Measurements from ENCODE around the gene DGLUCY. TPM values are rescaled to one million over a fixed set of nuclear protein-coding genes. Genes with fewer than 3 reads are reported as not detected.

The DGLUCY gene
- polyA plus RNA-seq, 3 donors: 54.9 to 88.4 (median 66.0) TPM

- Mint-ChIP-seq H3K9me3 (no peaks in the 10 kb centered on the region), H3K27ac (peak overlapping the region in 2 of 7 donors; percentile 41 to 73), H3K4me3 (no peak overlapping the region), H3K27me3 (ENCODE audit: low read depth in 3 of 3) (peaks cover 0 to 2% (median 0%) of the 10 kb centered on the region in 3 donors), H3K4me1 (no peaks in the 10 kb centered on the region), H3K36me3 (peaks cover 81 to 97% of the 10 kb centered on the region in 2 donors)
- TF ChIP-seq CTCF (IDR thresholded peaks at IDR 0.05): no peak
- DNase-seq: no peak
- Histone ChIP-seq H3K9ac (ENCODE audit: insufficient read depth, low read length, poor library complexity, severe bottlenecking) (no peak overlapping the region), H3K36me3 (replicated peaks in 1 of 2; ENCODE audit: control insufficient read depth in 1 of 2, insufficient read depth in 2 of 2, low read length in 2 of 2) (peaks cover 93 to 99% of the 10 kb centered on the region in 2 donors), H3K4me1 (ENCODE audit: control insufficient read depth in 1 of 2, insufficient read depth in 2 of 2, low read length in 2 of 2) (no peaks in the 10 kb centered on the region), H3K9me3 (replicated peaks in 1 of 2; ENCODE audit: control insufficient read depth in 1 of 2, insufficient read depth in 1 of 2, low read length in 2 of 2) (no peaks in the 10 kb centered on the region), H3K27ac (ENCODE audit: low read depth in 1 of 2, low read length in 2 of 2) (no peak overlapping the region), H2AFZ (ENCODE audit: insufficient read depth, low read depth, low read length, poor library complexity, severe bottlenecking) (no peak overlapping the region), H3K79me2 (ENCODE audit: insufficient read depth, low read length) (no peaks in the 10 kb centered on the region), H3K4me2 (replicated peaks; ENCODE audit: extremely low read depth, low read length, poor library complexity, severe bottlenecking) (no peak overlapping the region), H3K27me3 (ENCODE audit: control insufficient read depth in 2 of 2, insufficient read depth in 2 of 2, low read length in 2 of 2) (no peaks in the 10 kb centered on the region), H4K20me1 (ENCODE audit: insufficient read depth, low read length) (no peaks in the 10 kb centered on the region), H3K4me3 (replicated peaks in 1 of 3; ENCODE audit: low read depth in 2 of 3, low read length in 3 of 3) (no peak overlapping the region)
- WGBS (ENCODE audit: insufficient coverage): no CpG with 5 or more reads among the region's 1 CpG
- intact Hi-C loops (cut with micrococcal nuclease): no loop called here
Observed at GRCh38 chr14:91164676-91165075, 50.8 kb downstream of the DGLUCY start.

- intact Hi-C loops (cut with micrococcal nuclease): no loop called here
Observed at GRCh38 chr14:91167380-91167770, 53.5 kb downstream of the DGLUCY start.

More at GRCh38 chr14:91167380-91167770, 53.5 kb downstream of the DGLUCY start:
- H3K9ac ChIP-seq (ENCODE audit: insufficient read depth, low read length, poor library complexity, severe bottlenecking): no peak overlapping the region
- no peak overlapping the region for H3K4me2 ChIP-seq (replicated peaks; ENCODE audit: extremely low read depth, low read length, poor library complexity, severe bottlenecking)
- no peak overlapping the region for H3K4me3 Mint-ChIP-seq
- no peak overlapping the region for H3K4me3 ChIP-seq (replicated peaks in 1 of 3; ENCODE audit: low read depth in 2 of 3, low read length in 3 of 3)
- peak overlapping the region in 1 of 7 donors; percentile 59 for H3K27ac Mint-ChIP-seq
- H3K27me3 Mint-ChIP-seq (ENCODE audit: low read depth in 3 of 3): no peaks in the 10 kb centered on the region
- DNase-seq: no peak
- H3K9me3 Mint-ChIP-seq: no peaks in the 10 kb centered on the region
- H3K36me3 ChIP-seq (replicated peaks in 1 of 2; ENCODE audit: control insufficient read depth in 1 of 2, insufficient read depth in 2 of 2, low read length in 2 of 2): peaks cover 87 to 98% of the 10 kb centered on the region in 2 donors
- TF ChIP-seq CTCF (IDR thresholded peaks at IDR 0.05): no peak
- H3K79me2 ChIP-seq (ENCODE audit: insufficient read depth, low read length): no peaks in the 10 kb centered on the region
- WGBS (ENCODE audit: insufficient coverage): 92% methylated on average over 2 of the region's 5 CpGs
- peaks cover 76 to 94% of the 10 kb centered on the region in 2 donors for H3K36me3 Mint-ChIP-seq
- no peak overlapping the region for H3K27ac ChIP-seq (ENCODE audit: low read depth in 1 of 2, low read length in 2 of 2)
- no peaks in the 10 kb centered on the region for H3K4me1 ChIP-seq (ENCODE audit: control insufficient read depth in 1 of 2, insufficient read depth in 2 of 2, low read length in 2 of 2)
- H3K9me3 ChIP-seq (replicated peaks in 1 of 2; ENCODE audit: control insufficient read depth in 1 of 2, insufficient read depth in 1 of 2, low read length in 2 of 2): no peaks in the 10 kb centered on the region
- H3K27me3 ChIP-seq (ENCODE audit: control insufficient read depth in 2 of 2, insufficient read depth in 2 of 2, low read length in 2 of 2): no peaks in the 10 kb centered on the region
- no peaks in the 10 kb centered on the region for H3K4me1 Mint-ChIP-seq
- H2AFZ ChIP-seq (ENCODE audit: insufficient read depth, low read depth, low read length, poor library complexity, severe bottlenecking): no peak overlapping the region
- H4K20me1 ChIP-seq (ENCODE audit: insufficient read depth, low read length): no peaks in the 10 kb centered on the region
